GM21737 (cell line): ENCODE data around the gene RCBTB1.
"Not testable (repeated sequence)": the region's sequence is repeated elsewhere in the genome, so short reads cannot be mapped to it uniquely, and the experiment has no call there.

Experiments
- ATAC-seq: cut with Tn5 transposase; IDR thresholded peaks from one replicate; pipeline ENCODE4 v1.9.1; 2021; ENCODE audit warnings: mild to moderate bottlenecking, moderate library complexity; ENCODE audit not compliant: unreplicated experiment

The RCBTB1 gene

DNA sequence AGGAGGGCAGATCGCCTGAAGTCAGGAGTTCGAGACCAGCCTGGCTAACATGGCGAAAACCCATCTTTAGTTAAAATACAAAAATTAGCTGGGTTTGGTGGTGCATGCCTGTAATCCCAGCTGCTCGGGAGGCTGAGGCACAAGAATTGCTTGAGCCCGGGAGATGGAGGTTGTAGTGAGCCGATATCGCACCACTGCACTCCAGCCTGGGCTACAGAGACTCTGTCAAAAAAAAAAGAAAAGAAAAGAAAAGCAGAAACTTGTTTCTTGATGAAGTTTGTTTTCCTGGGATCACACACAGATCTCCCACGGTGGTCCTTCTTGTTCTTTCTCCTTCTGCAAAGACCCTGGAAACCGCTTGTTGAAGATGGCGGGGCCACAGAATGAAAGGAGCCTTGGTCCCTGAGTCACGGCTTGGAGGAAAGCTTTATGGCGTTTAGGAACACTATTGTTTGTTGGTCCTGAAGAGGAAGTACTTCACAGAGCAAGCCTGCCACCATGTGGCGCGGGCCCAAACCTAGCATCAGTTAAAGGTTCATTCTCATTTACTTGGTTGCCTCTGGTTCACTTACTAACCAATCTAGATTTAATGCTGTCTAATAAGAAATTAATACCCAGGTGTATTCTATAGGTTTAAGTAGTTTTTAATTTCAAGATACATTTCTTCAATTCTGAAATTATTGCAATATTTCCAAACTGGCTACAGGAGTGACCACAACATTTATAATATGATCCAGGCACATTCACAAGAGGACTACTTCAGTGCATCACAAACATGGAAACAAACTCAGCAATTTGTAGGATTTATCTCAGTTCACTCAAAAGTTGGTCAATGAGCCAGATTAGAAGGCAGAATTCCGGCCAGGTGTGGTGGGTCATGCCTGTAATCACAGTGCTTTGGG is 21.6 kb upstream of the RCBTB1 start:
- peak; percentile 86 for ATAC-seq

DNA sequence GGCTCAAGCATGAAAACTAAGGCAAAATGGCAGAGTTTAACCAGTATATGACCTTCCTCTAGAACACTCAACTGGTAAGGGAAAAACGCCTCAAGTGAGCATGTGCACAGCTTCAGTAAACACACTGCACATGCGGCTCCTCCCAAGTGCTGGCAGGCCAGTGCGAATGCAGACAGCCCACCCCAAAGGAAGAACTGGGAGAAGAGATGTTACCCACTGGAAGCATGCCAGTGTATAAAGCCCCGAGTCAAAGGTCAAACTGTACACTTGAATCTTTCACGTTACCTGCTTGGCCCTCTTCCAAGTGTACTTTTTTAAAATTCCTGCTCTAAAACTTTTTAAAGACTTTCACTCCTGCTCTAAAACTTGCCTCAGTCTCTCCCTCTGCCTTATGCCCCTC is 19.2 kb upstream of the RCBTB1 start:
- ATAC-seq, result no peak

DNA sequence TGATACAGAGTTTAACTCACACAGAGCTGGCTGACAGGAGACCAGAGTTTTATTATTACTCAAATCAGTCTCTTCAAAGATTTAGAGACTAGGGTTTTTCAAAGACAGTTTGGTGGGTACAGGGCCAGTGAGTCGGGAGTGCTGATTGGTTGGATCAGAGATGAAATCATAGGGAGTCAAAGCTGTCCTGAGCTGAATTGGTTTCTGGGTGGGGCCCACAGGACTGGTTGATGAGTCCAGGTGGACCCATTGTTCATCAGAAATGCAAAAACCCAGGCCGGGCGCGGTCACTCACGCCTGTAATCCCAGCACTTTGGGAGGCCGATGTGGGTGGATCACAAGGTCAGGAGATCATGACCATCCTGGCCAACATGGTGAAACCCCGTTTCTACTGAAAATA is 17.3 kb upstream of the RCBTB1 start:
- ATAC-seq, result not testable (repeated sequence)

DNA sequence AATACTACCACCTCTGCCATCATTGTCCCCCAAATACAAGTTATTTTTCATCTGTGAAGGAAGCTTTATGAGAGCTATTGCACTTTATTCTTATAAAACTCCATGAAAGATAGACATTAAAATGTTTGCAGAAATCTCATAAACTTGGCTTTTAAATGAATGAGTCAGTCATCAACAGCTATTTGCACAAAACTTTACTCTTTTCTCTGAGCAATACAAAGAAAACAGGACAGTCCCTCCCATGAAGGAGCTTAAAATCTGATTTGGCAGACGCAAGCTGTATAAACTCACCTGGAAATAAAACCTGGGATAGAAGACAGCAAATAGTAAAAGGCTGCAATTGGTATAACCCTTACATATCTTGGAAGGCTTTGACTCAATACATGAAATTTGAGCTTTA is 16.6 kb upstream of the RCBTB1 start:
- no peak for ATAC-seq

DNA sequence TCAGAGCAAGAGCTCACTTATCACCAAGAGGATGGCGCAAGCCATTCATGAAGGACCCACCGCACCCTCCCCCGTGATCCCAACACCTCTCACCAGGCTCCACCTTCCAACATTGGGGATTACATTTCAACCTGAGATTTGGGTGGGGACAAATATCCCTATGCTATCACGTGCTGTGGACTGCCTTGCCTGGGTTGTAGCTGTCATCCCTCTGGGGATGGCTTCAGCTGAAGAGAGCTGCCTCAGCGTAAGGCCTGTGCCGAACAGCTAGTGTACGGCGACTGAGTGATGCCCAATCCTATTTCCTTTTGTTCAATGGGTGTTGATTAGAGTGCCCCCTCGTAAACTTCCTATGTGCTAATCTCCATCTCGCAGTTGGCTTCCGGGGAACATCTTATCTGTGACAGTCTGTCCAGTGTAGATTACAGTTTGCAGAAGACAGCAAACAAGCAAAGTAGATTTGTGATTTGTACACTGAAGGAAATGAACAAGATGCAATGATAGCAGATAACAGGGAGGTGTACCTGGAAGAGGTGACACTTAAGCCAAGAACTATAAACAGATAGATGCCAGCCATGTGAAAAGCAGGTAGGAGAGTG is 11.8 kb upstream of the RCBTB1 start:
- no peak for ATAC-seq

DNA sequence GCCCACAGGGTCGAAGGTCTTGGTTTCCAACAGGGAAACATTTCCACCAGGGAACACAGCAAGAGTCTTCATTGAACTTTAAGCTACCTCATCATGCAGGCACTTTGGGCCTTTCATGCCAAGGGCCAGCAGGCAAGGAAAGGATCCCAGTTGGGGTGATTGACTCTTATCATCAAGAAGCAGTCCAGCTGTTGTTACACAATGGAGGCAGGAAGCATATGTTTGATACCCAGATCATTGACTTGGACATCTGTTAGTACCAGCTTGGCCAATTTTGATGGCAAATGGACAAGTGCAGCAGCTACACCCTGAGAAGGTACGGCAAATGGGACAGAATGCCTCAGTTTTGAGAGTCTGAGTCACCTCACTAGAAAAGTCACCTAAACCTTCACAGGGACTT is 10.9 kb upstream of the RCBTB1 start:
- no peak for ATAC-seq

DNA sequence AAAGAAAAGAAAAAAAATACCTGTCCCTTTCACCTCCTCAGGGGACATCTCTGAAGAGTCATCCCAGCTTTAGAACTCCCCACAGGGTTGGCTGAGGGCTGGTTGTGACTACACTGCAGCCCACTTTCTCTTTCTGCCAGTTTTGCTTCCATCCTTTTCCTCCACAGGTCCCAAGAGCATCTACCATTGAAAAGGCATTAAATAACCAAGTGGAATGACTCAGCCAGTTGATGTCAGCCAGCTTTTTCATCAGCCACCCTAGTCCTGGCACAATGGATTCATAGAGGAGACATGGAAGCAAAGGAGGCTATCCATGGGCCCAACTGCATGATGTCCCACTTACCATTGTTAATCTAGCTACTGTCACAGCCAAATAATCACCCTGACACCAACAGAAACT is 9.2 kb upstream of the RCBTB1 start:
- no peak for ATAC-seq

DNA sequence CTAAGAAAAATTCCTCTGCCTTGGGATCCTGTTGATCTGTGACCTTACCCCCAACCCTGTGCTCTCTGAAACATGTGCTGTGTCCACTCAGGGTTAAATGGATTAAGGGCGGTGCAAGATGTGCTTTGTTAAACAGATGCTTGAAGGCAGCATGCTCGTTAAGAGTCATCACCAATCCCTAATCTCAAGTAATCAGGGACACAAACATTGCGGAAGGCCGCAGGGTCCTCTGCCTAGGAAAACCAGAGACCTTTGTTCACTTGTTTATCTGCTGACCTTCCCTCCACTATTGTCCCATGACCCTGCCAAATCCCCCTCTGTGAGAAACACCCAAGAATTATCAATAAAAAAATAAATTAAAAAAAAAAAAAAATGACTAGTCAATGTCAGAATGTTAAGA is 8.5 kb upstream of the RCBTB1 start:
- not testable (repeated sequence) for ATAC-seq

DNA sequence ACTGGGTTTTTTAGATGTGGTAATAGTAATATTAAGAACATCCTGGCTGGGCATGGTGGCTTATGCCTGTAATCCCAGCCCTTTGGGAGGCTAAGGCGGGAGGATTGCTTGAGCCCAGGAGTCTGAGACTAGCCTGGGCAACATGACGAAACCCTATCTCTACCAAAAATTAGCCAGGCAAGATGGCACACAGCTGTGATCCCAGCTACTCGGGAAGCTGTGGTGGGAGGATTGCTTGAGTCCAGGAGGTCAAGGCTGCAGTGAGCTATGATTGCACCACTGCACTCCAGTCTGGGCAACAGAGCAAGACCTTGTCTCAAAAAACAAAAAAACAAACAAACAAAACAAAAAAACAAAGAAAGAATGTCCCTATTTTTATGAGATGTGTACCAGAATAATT is 5.4 kb upstream of the RCBTB1 start:
- ATAC-seq, result not testable (repeated sequence)

DNA sequence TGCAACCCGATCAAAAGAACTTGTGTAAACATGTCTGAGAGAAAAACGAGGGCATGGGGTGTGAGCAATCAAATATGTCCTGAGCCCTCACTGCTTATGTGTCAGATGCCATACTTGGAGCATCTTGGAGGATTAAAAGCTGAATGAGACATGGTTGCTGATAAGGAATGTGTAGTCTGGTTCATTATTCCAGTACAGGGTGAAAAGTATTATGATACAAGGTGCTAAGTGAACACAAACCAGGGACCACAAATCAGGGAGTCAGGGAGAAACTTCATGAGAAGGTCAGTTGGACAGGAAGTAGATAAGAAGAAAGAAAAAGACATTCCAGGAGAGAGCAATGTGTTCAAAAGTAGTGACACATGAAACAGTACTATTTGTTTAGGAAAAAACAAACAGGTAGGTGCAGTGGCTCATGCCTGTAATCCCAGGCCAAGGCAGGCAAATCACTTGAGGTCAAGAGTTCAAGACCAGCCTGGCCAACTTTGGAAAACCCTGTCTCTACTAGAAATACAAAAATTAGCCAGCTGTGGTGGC is 2.0 kb upstream of the RCBTB1 start:
- ATAC-seq, result no peak

DNA sequence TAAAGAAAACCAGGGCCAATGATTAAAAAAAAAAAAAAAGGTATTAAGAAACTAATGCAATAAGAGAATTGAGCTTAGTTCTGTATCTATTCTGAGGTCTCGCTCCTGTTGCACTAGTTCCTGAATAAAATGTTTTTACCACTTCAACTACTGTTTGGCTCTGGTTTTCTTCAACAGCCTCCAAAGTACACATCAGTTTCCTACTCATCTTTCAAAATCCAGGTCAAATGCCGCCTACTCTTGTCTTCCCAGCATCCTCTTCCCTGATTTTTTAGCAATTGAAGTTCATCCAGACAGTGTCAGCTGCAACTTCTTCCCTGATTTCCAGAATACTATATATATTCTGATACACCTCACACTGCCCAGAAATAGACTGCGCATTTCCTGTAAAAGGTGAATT is 1.4 kb upstream of the RCBTB1 start:
- ATAC-seq, result no peak

DNA sequence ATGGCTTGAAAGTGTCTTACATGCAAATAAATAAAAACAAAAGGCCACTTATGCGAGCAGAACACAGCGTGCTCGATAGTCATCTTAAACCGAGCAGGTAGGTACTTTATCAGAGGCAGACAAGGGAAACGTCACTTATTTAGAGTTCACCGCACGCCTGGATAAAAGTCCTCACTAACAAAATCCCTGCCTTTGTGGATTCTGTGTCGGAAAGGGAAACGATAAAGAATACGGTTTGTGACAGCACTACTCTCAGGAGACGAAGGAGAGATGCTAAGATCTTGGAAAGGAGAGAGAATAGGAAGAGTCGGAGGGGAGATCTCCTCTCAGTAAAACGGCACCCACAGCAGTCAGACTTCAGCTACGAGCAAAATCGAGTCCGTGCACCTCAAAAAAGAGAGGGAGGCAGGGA is 581 bp downstream of the RCBTB1 start:
- ATAC-seq, result peak; percentile 11

DNA sequence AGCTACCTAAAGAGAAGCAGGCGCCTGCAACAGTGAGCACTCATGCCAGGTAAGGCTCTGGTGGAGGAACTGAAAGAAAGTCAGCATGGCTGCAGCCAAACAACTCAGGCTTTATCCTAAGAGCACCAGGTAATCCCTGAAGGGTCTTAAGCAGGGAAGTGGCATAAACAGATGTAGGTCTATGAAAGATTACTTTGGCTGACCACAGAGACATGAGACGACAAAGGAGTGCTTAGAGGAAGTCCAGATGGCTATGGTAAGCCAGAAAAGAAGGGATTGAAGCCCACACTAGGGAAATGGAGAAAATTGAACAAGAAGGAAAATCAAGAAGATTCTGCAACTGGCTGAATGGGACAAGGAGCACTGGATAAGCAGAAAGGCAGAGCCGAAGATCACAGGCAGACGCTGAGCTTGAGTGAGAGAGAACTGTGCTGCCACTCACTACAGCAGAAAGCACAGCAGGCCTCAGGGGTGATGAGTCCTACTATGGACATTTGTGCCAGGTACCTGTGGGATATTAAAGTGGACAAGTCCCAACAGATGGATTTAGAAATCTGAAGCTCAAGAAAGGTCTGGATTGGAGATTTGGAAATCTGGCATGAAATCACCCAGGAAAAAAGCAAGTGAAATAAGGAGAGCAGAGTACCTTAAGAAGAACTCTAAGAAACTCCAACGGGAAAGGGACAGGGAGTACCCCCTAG is 4.2 kb downstream of the RCBTB1 start:
- ATAC-seq, result no peak

DNA sequence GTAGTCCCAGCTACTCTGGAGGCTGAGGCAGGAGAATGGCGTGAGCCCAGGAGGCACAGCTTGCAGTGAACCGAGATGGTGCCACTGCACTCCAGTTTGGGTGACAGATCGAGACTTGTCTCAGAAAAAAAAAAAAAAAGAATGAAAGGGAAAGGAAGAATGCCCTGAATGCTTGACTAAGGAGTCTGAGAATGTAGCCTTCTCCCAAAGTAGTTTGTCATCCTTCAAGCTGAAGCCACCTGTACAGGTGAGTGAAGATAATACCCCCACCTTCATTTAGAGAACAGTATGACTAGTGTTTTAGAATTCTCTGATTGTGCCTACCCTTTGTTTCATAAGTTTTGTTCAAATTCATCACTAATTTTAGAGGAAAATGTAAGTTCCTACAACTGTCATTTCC is 5.9 kb downstream of the RCBTB1 start:
- ATAC-seq, result no peak

DNA sequence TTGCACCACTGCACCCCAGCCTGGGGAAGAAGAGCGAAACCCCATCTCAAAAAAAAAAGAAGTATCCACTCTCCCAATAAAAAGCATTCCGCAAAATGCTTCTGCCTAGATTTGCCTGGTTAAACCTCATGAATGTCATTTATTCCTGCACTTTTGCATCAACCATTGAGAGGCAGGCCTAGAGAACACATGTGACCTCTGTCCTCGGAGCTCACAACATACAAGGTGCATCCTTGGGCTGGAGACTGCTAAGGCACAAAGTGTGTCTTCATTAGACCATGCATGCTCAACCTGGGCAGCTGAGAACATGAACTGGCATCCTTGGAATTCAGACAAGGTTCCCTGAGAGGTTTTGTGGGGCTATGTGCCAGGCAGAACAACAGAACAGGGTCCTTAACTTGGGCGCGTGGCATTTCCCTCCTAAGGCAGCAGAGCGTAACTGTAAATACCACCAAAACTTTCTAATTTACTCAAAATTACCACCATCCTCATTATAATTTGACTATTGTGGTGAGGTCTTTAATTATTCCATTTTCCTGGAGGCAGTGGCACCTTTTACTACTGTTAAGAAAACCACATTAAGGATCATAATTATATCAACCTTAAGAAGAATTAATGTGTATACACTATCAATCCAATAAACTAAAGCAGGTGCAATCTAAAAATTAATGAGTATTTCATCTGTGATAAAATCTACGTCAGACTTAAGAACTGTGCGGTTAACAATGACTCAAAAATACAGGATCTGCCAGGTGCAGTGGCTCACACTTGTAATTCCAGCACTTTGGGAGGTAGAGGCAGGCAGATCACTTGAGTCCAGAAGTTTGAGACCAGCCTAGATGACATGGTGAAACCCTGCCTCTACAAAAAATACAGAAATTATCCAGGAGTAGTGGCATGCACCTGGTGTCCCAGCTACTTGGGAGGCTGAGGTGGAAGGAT is 13.8 kb downstream of the RCBTB1 start:
- no peak for ATAC-seq

DNA sequence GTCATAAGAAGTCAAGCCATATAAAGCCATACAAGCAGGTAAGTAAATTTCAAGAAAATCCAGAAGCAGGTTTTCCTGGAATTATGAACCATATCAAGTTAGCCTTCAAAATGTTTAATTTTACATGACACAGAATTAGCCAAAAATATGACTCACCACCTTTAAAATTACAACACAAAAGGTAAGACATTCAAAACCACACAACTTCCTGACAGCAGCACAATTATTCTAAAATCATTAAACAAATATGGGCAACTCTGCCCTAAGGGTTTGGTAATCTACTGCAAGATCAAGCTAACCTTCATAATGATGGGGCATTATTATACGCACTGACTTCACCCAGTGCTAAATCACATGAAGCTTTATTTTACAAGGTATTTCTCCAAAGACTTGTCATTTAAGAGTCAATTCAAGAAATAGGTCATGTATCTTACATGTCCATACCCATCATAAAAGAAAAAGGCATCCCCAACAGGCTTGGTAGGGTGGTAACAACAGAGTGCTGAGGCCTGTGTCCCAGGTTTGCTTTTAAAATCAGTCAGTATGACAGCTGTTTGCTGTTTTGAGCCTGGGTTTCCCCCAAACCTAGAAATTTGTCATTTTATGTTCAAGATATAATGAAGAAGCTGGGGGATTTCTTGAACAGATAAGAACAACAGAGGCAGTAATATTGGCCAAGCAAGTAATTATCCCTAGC is 15.2 kb downstream of the RCBTB1 start:
- no peak for ATAC-seq

DNA sequence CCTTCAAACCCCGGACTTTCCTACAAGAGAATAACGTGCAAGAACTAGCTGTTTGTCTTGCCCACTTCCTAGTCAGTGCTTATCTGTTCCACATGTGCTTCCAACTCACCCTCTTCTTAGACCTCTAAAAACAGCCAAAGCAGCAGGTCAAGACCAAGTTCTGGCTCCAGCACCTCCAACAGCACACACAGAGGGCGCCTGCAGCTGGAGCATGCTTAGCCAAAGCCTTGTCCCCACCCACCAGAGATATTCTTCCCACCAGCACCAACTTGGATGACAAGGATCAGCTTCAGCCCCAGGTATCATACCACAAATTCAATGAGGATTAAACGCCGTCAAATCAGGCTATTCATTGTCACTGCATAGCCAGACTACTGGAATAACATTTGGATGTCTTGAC is 17.9 kb downstream of the RCBTB1 start:
- no peak for ATAC-seq

DNA sequence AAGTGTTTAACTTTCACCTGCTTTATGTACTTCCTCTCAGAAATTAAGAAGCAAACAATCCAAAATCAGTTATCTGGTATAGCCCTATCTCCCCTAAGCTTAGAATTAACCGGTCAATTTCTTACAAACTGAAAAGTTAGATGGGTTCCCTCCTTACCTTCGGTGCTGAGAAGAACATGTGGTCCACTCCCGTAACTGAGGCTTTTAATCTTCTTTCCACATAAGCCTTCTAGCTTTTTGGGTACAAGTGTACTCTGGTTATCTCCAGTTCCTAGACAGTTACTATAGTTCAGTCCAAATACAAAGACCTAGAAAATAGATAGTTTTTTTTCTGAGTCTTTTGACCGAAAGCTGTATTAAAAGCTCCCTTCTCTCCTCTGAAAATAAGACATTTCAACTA is 18.9 kb downstream of the RCBTB1 start:
- ATAC-seq, result no peak

DNA sequence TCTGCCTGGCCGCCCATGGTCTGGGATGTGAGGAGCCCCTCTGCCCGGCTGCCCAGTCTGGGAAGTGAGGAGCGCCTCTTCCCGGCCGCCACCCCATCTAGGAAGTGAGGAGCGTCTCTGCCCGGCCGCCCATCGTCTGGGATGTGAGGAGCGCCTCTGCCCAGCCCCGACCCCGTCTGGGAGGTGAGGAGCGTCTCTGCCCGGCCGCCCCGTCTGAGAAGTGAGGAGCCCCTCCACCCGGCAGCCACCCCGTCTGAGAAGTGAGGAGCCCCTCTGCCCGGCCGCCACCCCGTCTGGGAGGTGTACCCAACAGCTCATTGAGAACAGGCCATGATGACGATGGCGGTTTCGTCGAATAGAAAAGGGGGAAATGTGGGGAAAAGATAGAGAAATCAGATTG is 19.9 kb downstream of the RCBTB1 start:
- ATAC-seq, result not testable (repeated sequence)

DNA sequence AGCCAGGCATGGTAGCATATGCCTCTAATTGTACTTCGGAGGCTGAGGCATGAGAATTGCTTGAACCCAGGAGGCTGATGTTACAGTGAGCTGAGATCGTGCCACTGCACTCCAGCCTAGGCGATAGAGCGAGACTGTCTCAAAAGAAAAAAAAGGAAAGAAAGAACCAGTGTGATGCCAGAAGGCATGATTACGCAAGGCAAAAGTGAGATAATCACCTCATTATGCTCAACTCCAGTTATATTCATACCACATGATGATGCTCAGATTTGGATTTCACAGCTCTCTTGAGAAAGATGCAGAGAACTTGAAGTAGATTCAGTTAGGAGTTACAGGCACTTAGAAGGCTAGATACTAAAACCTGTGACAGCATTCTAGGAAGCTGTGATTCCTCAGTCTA is 21.8 kb downstream of the RCBTB1 start:
- no peak for ATAC-seq
